H9 (cell line): ENCODE measurements around the gene DIP2C. TPM values are rescaled to one million over a fixed set of nuclear protein-coding genes. Genes with fewer than 3 reads are reported as not detected.

Source experiments
- DNase-seq: peaks from one replicate; pipeline ENCODE4 v3.0.0-alpha.2; 2017
- H2AFZ ChIP-seq: one replicate; pipeline ENCODE4 v1.6.1; 2013; ENCODE audit warnings: mild to moderate bottlenecking, low read length, control low read depth, moderate library complexity
- H2AK5ac ChIP-seq: 2 replicates; pipeline ENCODE4 v1.6.1; 2013; ENCODE audit warnings: low read length, control low read depth, mixed read lengths; ENCODE audit not compliant: insufficient read length
- H2BK120ac ChIP-seq: one replicate; pipeline ENCODE4 v1.6.1; 2013; ENCODE audit warnings: low read depth, mild to moderate bottlenecking, low read length, control low read depth, inconsistent platforms; ENCODE audit not compliant: poor library complexity, severe bottlenecking
- H2BK12ac ChIP-seq: 2 replicates; pipeline ENCODE4 v1.6.1; 2013; ENCODE audit warnings: low read length, control low read depth, mixed read lengths, low read depth; ENCODE audit not compliant: insufficient read length
- H2BK15ac ChIP-seq: 2 replicates; pipeline ENCODE4 v1.6.1; 2013; ENCODE audit warnings: low read depth, low read length, control low read depth
- H2BK20ac ChIP-seq: one replicate; pipeline ENCODE4 v1.6.1; 2013; ENCODE audit warnings: low read depth, mild to moderate bottlenecking, low read length, control low read depth, inconsistent platforms; ENCODE audit not compliant: poor library complexity, severe bottlenecking
- H2BK5ac ChIP-seq: 2 replicates; pipeline ENCODE4 v1.6.1; 2013; ENCODE audit warnings: low read length, control low read depth, mixed read lengths; ENCODE audit not compliant: insufficient read length
- H3K14ac ChIP-seq: 2 replicates; pipeline ENCODE4 v1.6.1; 2013; ENCODE audit warnings: low read length, control low read depth; ENCODE audit not compliant: insufficient read depth
- H3K18ac ChIP-seq: 2 replicates; pipeline ENCODE4 v1.6.1; 2013; ENCODE audit warnings: low read depth, mild to moderate bottlenecking, mixed read lengths, low read length, control low read depth; ENCODE audit not compliant: insufficient read length
- H3K23ac ChIP-seq: 2 replicates; pipeline ENCODE4 v1.6.1; 2013; ENCODE audit warnings: low read length, control low read depth, mixed read lengths, low read depth; ENCODE audit not compliant: insufficient read length
- H3K23me2 ChIP-seq: 2 replicates; pipeline ENCODE4 v1.6.1; 2013; ENCODE audit warnings: low read depth, mild to moderate bottlenecking, mixed read lengths, low read length, control low read depth; ENCODE audit not compliant: insufficient read length, poor library complexity, severe bottlenecking
- H3K27ac ChIP-seq: 2 replicates; pipeline ENCODE4 v1.5.1; 2013; ENCODE audit warnings: low read length, control low read depth, mixed read lengths, low read depth; ENCODE audit not compliant: insufficient read length
- H3K27me3 ChIP-seq: 2 replicates; pipeline ENCODE4 v1.6.1; 2013; ENCODE audit warnings: low read length, control low read depth, inconsistent platforms; ENCODE audit not compliant: insufficient read depth
- H3K4ac ChIP-seq: 2 replicates; pipeline ENCODE4 v1.6.1; 2013; ENCODE audit warnings: low read depth, mild to moderate bottlenecking, control low read depth, inconsistent platforms, low read length, moderate library complexity
- H3K4me1 ChIP-seq: 2 replicates; pipeline ENCODE4 v1.6.1; 2013; ENCODE audit warnings: low read length, control low read depth, inconsistent platforms; ENCODE audit not compliant: insufficient read depth
- H3K4me2 ChIP-seq: 2 replicates; pipeline ENCODE4 v1.6.1; 2013; ENCODE audit warnings: low read length, control low read depth, mixed read lengths; ENCODE audit not compliant: insufficient read length, insufficient read depth
- H3K56ac ChIP-seq: 2 replicates; pipeline ENCODE4 v1.6.1; 2013; ENCODE audit warnings: low read depth, mild to moderate bottlenecking, mixed read lengths, low read length, control low read depth; ENCODE audit not compliant: insufficient read length
- H3K79me1 ChIP-seq: 2 replicates; pipeline ENCODE4 v1.6.1; 2013; ENCODE audit warnings: low read depth, mild to moderate bottlenecking, moderate library complexity, low read length, control low read depth, inconsistent platforms; ENCODE audit not compliant: insufficient read depth, poor library complexity, severe bottlenecking
- H3K79me2 ChIP-seq: 2 replicates; pipeline ENCODE4 v1.6.1; 2013; ENCODE audit warnings: low read length, control low read depth, inconsistent platforms; ENCODE audit not compliant: insufficient read depth
- H3K9ac ChIP-seq: 2 replicates; pipeline ENCODE4 v1.6.1; 2013; ENCODE audit warnings: low read length, control low read depth, mixed read lengths; ENCODE audit not compliant: insufficient read length; ENCODE audit errors: extremely low read depth
- H3K9me3 ChIP-seq: one replicate; pipeline ENCODE4 v1.6.1; 2013; ENCODE audit warnings: low read depth, low read length, inconsistent platforms; ENCODE audit not compliant: control insufficient read depth
- H3T11ph ChIP-seq: one replicate; pipeline ENCODE4 v1.6.1; 2013; ENCODE audit warnings: mild to moderate bottlenecking, low read length, control low read depth, inconsistent platforms
- H4K20me1 ChIP-seq: one replicate; pipeline ENCODE4 v1.6.1; 2013; ENCODE audit not compliant: control insufficient read depth, insufficient read length, insufficient read depth
- H4K5ac ChIP-seq: 2 replicates; pipeline ENCODE4 v1.6.1; 2013; ENCODE audit warnings: low read depth, mild to moderate bottlenecking, mixed read lengths, low read length, control low read depth; ENCODE audit not compliant: insufficient read length
- H4K8ac ChIP-seq: replicated peaks from 2 replicates; pipeline ENCODE4 v1.6.1; 2013; ENCODE audit warnings: low read length, control low read depth, mixed read lengths, low read depth; ENCODE audit not compliant: insufficient read length
- H4K91ac ChIP-seq: 2 replicates; pipeline ENCODE4 v1.6.1; 2013; ENCODE audit warnings: low read depth, mild to moderate bottlenecking, moderate library complexity, mixed read lengths, low read length, control low read depth; ENCODE audit not compliant: insufficient read length
- H3K27ac Mint-ChIP-seq, 3 experiments: 2 replicates in 2 of 3; 3 replicates in 1 of 3; pipeline ENCODE4 v1.8.0; 2020 to 2021; ENCODE audit warnings: mixed read lengths in 3 of 3, mild to moderate bottlenecking in 1 of 3, moderate library complexity in 1 of 3
- H3K27me3 Mint-ChIP-seq: 2 replicates; pipeline ENCODE4 v1.8.0; 2021; ENCODE audit warnings: low read depth, mild to moderate bottlenecking, moderate library complexity, mixed read lengths
- H3K36me3 Mint-ChIP-seq, 3 experiments: 2 replicates in 2 of 3; 3 replicates in 1 of 3; pipeline ENCODE4 v1.8.0; 2020 to 2021; ENCODE audit warnings: low read depth in 3 of 3, mixed read lengths in 3 of 3; ENCODE audit not compliant: insufficient read depth in 1 of 3
- H3K4me1 Mint-ChIP-seq, 2 experiments: 2 replicates each; pipeline ENCODE4 v1.8.0; 2020; ENCODE audit warnings: mixed read lengths in 2 of 2
- H3K4me3 Mint-ChIP-seq, 2 experiments: 2 replicates in 1 of 2; 3 replicates in 1 of 2; pipeline ENCODE4 v1.8.0; 2020 to 2021; ENCODE audit warnings: mild to moderate bottlenecking in 2 of 2, mixed read lengths in 2 of 2, moderate library complexity in 1 of 2
- H3K9me3 Mint-ChIP-seq, 2 experiments: 2 replicates in 1 of 2; 3 replicates in 1 of 2; pipeline ENCODE4 v1.8.0; 2020; ENCODE audit warnings: mild to moderate bottlenecking in 2 of 2, mixed read lengths in 2 of 2, moderate library complexity in 1 of 2
- CTCF ChIP-seq: fragments of 200-600 bp; sonication (generic); conservative IDR thresholded peaks from 3 replicates; pipeline ENCODE4 v1.8.0; 2021; ENCODE audit warnings: antibody characterized with exemption, mild to moderate bottlenecking
- WGBS: extraction: QIAGEN DNeasy Blood & Tissue Kit; methylation state at CpG from one replicate; pipeline ENCODE4 v1.1.7; 2013; ENCODE audit warnings: missing lambda C conversion rate, low lambda C conversion rate, mixed read lengths; ENCODE audit not compliant: insufficient read length; ENCODE audit errors: extremely low coverage; 5-methylcytosine and 5-hydroxymethylcytosine counted together
- total RNA-seq: library from RNA; stranded (reverse); gene quantifications from 2 replicates; pipeline ENCODE4 v1.2.1, GENCODE V29; 2021

Gene DIP2C
- total RNA-seq, 1 experiment from 2014 or later: 7.9 TPM

GRCh38 chr10:728603-729002 lies 39.1 kb upstream of the DIP2C start:
- no peak overlapping the region for H3K4me2 ChIP-seq
- no peak for TF ChIP-seq CTCF
- no peak overlapping the region for H3K4ac ChIP-seq
- H3K27me3 ChIP-seq: no peaks in the 10 kb centered on the region
- H3K23me2 ChIP-seq: no peaks in the 10 kb centered on the region
- H2BK12ac ChIP-seq: no peak overlapping the region
- H3K23ac ChIP-seq: no peak overlapping the region
- H2AFZ ChIP-seq: no peak overlapping the region
- no peak overlapping the region for H3K18ac ChIP-seq
- peaks cover 5 to 9% of the 10 kb centered on the region in 2 experiments; a peak in 3 of 5 replicates for H3K9me3 Mint-ChIP-seq
- no peaks in the 10 kb centered on the region for H4K20me1 ChIP-seq
- H3K27ac Mint-ChIP-seq: no peak overlapping the region
- no peak overlapping the region for H2BK5ac ChIP-seq
- H3K79me1 ChIP-seq: no peaks in the 10 kb centered on the region
- H3K4me3 Mint-ChIP-seq: no peak overlapping the region
- no peak overlapping the region for H2BK20ac ChIP-seq
- no CpG with 5 or more reads among the region's 8 CpGs for WGBS
- H3K9me3 ChIP-seq: no peaks in the 10 kb centered on the region
- H3K36me3 Mint-ChIP-seq: no peaks in the 10 kb centered on the region
- no peak overlapping the region; the same call in 1 of the 2 replicates for H3K14ac ChIP-seq
- no peak overlapping the region for H2AK5ac ChIP-seq
- peaks cover 0 to 4% of the 10 kb centered on the region in 2 experiments; a peak in 3 of 4 replicates for H3K4me1 Mint-ChIP-seq
- DNase-seq: no peak
- no peak overlapping the region for H4K8ac ChIP-seq
- no peak overlapping the region for H2BK120ac ChIP-seq
- no peak overlapping the region for H3T11ph ChIP-seq
- H2BK15ac ChIP-seq: no peak overlapping the region
- no peaks in the 10 kb centered on the region for H3K79me2 ChIP-seq
- no peak overlapping the region for H3K56ac ChIP-seq
- no peak overlapping the region for H3K27ac ChIP-seq
- peaks cover 21% of the 10 kb centered on the region for H3K27me3 Mint-ChIP-seq
- no peak overlapping the region for H4K5ac ChIP-seq
- H3K9ac ChIP-seq: no peak overlapping the region
- H4K91ac ChIP-seq: no peak overlapping the region
- H3K4me1 ChIP-seq: peaks cover 3% of the 10 kb centered on the region; the same call in 1 of the 2 replicates
